Adipose tissue (tissue), 3 donors: ENCODE measurements around the gene ZBTB7C. TPM values are rescaled to one million over a fixed set of nuclear protein-coding genes. Genes with fewer than 3 reads are reported as not detected.

Experiments used
- H3K27ac ChIP-seq: one replicate; pipeline ENCODE4 v1.5.1; 2013; ENCODE audit warnings: low read depth, low read length
- WGBS, 3 donors: extraction: QIAGEN DNeasy Blood & Tissue Kit; methylation state at CpG; one replicate each; pipeline ENCODE4 v1.1.7; 2013; 5-methylcytosine and 5-hydroxymethylcytosine counted together
- polyA plus RNA-seq, 3 donors: library from polyadenylated mRNA; stranded (reverse); fragments of 200-250 nt; gene quantifications; one replicate each; pipeline ENCODE4 v1.2.3, GENCODE V29; 2013
- donor health status: healthy with polysubstance abuse.
- donor health status: Bipolar disorder and iron deficiency.
- donor health status: healthy.

Gene ZBTB7C
- polyA plus RNA-seq, 3 donors: 0.53 to 5.6 (median 4.8) TPM

DNA sequence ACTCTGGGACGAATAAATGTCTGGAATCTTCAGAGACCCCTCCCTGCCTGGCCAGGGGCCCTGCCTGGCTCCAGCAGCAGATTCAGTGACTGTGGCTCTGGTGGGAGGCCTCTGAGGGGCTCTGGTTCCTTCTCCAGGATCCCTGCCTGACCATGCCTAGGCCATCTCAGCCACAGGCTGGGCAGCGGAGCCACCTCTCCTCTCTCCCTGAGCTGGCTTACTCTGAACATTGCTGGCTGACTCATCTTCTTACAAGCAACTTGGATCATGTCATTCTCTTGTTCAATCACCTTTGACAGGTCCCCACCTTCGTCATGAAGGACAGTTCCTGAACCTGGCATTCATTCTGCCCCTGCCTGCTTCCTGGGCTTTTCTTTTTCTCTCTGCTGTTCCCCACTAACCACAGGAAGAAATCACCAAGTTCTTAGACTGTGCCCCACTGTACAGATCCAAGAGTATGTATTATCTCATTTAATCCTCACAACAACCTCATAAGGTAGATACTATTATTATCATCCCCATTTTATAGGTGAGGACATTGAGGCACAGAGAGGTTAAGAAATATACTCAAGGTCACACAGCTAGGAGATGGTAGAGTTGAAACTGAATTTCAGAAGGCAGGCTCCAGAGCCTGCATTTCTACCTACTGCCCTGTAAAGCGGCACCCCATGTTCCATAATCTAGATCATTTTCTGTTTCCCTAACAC lies 323.2 kb downstream of the ZBTB7C start:
- no peak overlapping the region for H3K27ac ChIP-seq
- WGBS, 3 donors: 62 to 88% (median 87%) methylated on average over 4 of the region's 4 CpGs

DNA sequence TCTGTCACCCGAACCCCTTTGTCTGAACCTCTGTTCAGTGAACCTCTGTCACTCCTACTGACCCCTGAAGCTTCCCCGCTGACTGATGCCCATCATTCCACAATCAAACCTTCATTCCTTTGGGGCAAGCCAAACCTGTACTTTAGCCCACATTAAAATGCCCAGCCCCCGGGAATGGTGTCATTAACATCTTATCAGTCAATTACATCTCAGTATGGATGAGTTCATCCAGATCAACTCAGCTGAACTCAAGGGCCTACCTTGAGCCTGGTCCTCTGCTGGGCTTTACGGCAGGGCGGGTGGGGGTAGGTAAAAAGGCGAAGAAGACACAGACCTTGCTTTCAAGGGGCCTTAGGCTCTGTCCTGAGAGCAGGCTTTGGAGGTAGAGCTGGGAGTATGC lies 324.3 kb downstream of the ZBTB7C start:
- WGBS, 3 donors: 89 to 94% (median 92%) methylated on average over 6 of the region's 6 CpGs

GRCh38 chr18:48084041-48084757 lies 325.0 kb downstream of the ZBTB7C start:
- 91 to 94% (median 94%) methylated on average over 13 of the region's 13 CpGs for WGBS, 3 donors
- no peak overlapping the region for H3K27ac ChIP-seq

More for the DNA sequence above, 324.3 kb downstream of the ZBTB7C start:
- H3K27ac ChIP-seq: no peak overlapping the region

DNA sequence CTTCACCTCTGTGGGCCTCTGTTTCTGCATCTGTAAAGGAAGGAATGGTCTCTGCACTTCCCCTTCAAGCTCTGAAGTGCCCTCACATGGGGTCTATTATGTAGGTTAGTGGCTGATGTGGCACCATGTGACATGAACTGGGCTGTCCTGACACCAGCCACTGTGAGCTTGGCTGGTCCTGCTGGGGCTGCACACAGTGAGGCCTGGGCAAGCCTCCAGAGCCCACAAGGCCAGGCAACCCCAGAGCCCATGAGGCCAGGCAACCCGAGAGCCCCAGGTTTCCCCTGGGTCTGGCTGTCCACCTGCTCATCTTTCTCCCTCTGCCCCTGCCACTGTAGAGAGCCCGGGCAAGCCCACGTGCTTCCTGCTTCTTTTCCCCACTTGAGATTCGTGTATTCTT lies 328.6 kb downstream of the ZBTB7C start:
- H3K27ac ChIP-seq: no peak overlapping the region
- WGBS, 3 donors: 68 to 73% (median 72%) methylated on average over 4 of the region's 4 CpGs

DNA sequence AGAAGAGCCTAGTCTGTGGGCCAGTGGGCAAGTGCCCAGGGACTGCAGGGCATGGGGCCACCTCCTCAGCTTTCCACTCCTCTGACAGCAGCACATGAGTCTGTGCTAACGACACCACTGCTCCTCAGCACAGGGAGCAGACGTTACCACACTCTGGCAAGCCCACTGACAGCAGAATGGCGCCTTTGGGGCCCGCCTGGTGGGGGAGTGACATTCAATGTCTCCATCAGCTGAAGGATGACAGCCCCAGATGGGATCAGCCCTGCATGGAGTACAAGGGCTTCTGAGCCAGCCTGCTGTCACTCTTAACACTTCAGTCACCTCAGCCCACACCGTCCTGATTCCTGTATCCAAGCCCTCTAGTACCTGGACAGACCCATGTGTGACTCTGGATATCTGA lies 329.3 kb downstream of the ZBTB7C start:
- no peak overlapping the region for H3K27ac ChIP-seq
- 87 to 97% (median 94%) methylated on average over 5 of the region's 5 CpGs for WGBS, 3 donors

GRCh38 chr18:48078448-48078847 lies 330.7 kb downstream of the ZBTB7C start:
- 97% methylated on average over 4 of the region's 4 CpGs for WGBS, 3 donors
- no peak overlapping the region for H3K27ac ChIP-seq

DNA sequence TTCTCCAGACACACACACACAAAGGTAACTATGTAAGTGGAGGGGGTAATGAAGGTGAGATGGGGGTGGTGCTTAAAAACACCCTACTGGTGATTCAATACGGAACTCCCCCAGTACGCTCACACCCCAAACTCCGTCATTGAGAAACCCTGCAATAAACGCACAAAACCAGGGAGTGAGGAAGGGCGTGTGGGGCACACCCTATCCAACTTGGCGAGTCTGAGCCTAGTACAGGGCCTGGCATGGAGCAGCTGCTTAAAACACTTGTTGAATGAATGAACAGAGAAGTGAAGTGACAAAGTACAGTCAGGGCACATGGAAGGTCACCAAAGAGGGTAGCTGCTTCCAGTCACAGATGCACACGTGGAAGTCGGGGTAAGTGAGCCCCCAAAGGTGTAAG lies 331.9 kb downstream of the ZBTB7C start:
- no peak overlapping the region for H3K27ac ChIP-seq
- 76 to 91% (median 82%) methylated on average over 8 of the region's 8 CpGs for WGBS, 3 donors

GRCh38 chr18:48076461-48076860 lies 332.7 kb downstream of the ZBTB7C start:
- 80 to 90% (median 86%) methylated on average over 2 of the region's 2 CpGs for WGBS, 3 donors
- H3K27ac ChIP-seq: no peak overlapping the region

GRCh38 chr18:48075707-48076093 lies 333.5 kb downstream of the ZBTB7C start:
- no peak overlapping the region for H3K27ac ChIP-seq
- 81 to 85% (median 83%) methylated on average over 10 of the region's 10 CpGs for WGBS, 3 donors

DNA sequence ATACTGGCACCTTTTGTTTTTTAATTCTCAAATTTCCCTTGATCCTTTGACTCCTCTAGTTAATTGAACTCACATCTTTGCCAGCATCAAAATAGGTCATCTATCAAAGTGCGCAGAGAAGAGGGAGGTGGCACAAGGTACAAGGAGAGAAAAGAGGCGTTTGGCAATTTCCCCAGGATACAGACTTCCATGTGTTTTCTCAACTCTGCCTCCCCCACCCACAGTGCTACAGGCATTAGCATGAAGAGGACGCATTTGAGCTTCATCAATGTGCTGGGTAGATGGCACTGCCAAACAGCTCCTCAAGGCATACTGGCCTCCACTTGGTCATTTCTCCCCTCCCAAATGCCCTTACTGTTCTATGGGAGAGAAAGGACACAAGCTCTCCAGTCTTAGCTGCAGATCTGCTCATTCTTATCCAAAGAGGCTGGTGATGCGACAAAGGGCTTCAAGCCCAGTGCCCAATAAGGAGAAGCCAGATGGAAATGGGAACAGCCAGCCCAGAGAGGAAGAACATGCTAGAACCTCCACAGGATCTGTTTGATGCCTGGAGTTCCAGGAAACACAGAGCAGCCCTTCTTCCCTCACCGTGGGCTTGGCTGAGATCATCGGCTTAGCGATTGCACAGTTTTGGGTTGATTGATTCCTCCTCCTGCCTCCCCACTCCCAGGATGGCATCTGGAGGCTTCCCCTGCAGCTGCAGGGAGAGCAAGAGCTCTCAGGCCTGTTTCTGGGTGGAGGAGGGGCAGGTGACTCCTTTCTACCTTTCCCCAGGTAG lies 334.1 kb downstream of the ZBTB7C start:
- 71 to 75% (median 73%) methylated on average over 7 of the region's 7 CpGs for WGBS, 3 donors

GRCh38 chr18:48073211-48073930 lies 335.8 kb downstream of the ZBTB7C start:
- no peak overlapping the region for H3K27ac ChIP-seq
- 70 to 86% (median 74%) methylated on average over 14 to 15 of the region's 15 CpGs for WGBS, 3 donors

More for the DNA sequence above, 334.1 kb downstream of the ZBTB7C start:
- H3K27ac ChIP-seq: no peak overlapping the region

DNA sequence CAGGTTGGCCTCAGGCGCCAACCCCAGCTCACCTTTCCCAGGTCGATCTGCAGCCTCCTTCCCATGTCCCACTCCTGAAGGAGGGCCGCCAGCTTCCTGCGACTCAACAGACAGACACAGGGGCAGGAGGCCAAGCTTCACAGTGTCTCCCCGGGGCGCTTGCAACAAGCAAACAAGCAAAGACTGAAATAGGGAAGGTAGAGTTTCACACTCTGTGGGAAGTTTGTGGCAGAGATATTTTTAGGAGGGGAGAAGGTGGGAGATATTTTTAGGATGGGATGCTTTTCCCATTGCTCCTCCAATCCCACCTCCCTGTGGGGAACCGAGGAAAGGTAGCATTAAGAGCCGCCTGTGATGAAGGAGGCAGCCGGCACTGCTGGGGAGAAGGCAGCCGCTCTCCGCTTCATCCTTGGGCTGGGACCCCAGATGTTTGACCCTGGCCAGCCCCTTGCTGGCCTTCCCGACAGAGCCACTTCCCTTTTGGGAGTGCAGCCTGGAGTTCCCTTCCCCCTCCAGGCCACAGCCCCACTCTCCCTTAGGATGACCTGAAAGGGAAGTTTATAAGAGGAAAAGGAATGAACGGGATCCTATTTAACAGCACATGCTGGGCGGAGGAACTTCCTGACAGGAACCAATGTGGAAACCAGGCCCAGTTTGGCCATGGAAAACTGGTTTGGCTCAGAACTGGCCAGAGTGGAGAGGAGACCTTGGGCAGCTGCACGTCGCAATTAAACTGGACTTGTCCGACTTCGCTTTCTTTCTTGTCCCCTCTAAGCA lies 336.6 kb downstream of the ZBTB7C start:
- no peak overlapping the region for H3K27ac ChIP-seq
- WGBS, 3 donors: 57 to 76% (median 58%) methylated on average over 18 of the region's 18 CpGs

DNA sequence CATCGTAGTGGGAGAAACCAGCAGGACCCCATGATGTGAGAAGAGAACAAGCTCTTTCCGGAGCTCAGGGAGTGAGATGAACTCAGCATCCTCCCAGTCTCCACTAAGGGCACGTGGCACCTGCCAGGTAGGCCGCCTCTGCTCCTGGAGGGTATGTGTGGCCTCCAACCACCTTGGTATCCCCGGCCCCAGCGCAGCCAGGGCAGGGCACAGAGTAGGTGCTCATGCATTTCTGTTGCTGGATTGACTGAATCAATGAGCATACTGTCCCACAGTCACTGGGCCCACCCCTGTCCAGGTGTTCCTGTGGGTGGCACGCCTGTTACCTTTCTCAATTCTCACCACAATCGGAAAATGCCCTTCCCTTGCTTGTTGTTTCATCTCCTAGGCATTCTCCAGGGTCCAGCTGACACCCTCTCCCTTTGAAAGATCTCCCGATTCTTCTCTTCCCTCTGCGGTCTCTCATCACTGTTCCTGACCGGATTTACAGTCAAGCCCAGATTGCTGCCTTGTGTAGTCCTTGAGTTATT lies 340.2 kb downstream of the ZBTB7C start:
- 96 to 97% (median 96%) methylated on average over 11 of the region's 11 CpGs for whole genome bisulfite sequencing, 3 donors
- H3K27ac ChIP-seq: no peak overlapping the region

DNA sequence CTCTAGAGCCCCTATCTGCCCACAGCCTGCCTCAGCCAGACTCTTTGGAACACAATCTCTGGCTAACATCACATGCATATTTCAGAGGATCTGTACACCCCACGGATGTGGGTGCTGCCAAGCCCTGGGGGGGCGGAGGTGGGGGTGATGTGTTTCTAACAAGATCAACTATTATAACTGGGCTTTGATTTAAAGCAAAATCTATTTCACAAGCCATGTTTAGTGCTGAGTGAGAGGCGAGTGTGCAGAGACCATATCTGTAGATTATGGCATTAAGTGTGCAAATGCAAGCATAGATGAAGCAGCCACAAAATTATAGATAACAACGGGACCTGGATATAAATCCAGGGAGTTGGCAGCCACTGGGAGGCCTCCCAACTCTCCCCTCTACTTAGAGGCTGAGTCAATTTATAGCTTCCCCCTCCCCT lies 342.9 kb downstream of the ZBTB7C start:
- no peak overlapping the region for H3K27ac ChIP-seq
- 64 to 71% (median 67%) methylated on average over 4 of the region's 4 CpGs for WGBS, 3 donors

GRCh38 chr18:48065601-48065995 lies 343.6 kb downstream of the ZBTB7C start:
- WGBS, 3 donors: 74 to 85% (median 84%) methylated on average over 3 of the region's 3 CpGs
- H3K27ac ChIP-seq: no peak overlapping the region

DNA sequence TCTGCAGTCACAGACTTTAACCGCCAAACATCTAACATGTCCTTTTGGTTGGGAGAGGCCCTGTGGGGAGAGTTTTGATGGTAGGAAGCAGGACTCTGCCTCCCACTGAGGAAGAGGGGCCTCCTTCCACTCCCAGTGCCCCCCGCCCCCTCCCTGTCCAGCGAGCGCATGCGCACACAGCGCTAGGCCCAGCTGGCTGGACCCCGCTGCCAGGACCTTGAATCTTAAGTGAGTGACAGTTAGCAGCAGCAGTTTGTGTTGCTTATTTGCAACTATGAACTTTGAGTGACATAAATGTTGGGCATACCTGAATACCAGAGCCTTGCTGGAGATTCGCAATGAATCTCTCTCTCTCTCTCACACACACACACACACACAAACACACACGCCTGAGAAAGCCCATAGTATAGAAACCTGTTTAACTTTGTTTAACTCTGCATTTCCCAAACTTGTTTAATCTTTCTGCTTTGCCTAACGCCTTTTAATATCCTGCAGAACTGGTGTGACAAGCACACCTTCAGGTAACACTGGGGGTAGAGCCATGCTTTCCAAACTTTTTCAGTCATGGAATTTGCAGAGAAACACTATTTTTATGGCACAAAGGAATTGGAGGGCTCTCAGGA lies 344.1 kb downstream of the ZBTB7C start:
- 37 to 93% (median 90%) methylated on average over 10 of the region's 10 CpGs for WGBS, 3 donors
- no peak overlapping the region for H3K27ac ChIP-seq
